NCI-H2196 treated with DMSO at 0.1 percent for 48 hours (cell line): ENCODE results near the gene ICE1.
"Not testable (repeated sequence)": the region's sequence is repeated elsewhere in the genome, so short reads cannot be mapped to it uniquely, and the experiment has no call there.

Experiments
- DNase-seq: peaks from one replicate; lab custom pipeline; 2025; ENCODE audit not compliant: unreplicated experiment; lab: John Stamatoyannopoulos, UW

Gene ICE1, protein sequence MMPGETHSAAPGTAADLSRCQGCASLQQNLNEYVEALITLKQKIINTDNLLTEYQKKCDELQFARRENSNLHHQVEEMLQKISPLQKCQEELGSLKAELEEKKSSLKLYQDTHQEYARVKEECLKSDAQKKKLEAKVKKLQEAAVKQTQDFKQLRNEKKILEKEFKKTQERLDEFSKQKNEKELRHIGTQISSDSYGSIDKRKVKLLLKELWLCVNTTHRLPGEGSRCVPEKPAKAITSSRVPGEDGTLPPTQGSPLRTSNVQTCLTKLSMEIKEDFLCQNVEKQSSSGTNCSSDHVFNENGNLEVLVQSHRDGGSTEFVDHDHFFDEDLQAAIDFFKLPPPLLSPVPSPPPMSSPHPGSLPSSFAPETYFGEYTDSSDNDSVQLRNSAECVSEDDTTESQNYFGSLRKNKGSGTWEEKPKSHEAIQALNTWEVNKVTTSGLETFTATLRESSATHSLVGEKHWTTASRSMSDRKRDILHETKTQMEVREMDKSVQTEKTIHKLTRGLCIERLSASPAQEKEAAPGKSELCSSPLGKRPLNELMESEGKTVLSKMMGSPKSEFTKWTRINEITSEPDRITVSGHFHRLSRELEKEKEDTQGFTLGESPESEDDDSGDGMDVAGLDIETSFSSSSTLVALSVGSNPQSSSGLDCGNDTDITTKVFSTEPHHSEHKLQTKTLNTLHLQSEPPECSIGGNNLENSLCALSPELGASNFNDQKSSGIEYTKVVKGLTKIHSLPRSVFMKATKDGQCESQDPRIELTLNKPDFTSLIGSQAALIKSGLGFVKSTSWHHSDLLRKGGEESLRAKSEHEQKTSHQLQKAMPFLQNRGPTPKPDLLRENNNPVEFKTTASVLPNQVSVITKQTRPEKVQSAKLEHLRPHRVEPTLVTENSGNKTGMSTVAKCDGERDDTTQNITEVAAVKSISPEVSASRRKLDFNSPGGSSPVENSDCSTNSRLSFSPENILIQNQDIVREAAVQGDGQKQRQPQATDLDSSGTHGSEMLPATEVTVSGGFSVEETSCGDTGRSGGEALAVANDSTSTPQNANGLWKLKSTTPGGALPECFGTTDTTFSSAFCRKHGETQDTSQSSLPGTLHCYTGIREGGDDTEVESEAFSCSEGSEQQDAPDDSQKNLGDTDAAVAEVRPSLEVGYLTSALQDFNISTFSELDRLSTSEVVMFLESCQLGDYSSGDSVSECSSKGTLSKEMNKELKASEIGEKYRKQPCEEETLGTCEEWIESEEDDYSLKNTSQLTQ (N-terminal part only)

DNA sequence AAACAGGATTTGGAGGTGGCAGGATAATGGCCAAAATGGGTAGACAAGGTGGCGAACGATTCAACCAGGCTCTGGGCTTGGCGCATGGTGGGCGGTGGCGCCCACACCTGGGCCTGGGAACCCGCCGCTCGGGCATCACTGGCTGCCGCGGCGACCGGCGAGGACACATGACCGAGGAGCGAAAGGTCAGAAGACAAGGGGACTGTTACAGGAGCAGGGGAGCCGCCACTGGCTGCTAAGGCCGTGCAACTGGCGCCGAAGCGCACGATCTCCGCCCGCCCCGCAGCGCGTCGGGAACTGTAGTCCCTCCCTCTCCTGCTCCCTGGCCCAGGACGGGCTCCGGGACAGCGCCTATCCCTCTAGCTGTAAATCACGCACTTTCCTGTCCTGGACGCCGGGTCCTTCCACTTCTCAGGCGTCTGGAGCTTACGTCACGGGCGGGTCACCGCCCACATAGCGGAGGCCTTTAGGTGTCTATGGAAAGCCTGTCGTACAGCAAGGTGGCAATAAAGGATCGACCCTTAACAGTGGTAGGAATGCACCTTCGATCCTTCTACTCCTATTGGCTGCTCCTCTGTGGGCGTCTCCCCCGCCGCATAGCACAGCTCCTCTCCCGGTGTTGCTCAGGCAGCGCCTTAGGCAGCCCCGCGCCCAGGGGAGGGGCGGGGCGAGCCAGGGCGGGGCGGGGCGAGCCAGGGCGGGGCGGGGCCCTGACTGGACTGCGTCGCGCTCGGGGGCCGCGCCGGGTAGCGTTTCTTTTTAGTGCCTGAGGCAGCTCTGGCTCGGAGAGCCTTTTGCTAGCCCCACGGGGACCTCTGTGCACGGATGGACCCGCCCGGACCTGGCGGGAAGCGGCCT, at the start of gene ICE1:
TSS of gene ICE1 (plus strand) at position 717 of the 858 bp plus-strand sequence. CDS start 239 bp downstream, outside the sequence.
- DNase-seq: peak; percentile 98

DNA sequence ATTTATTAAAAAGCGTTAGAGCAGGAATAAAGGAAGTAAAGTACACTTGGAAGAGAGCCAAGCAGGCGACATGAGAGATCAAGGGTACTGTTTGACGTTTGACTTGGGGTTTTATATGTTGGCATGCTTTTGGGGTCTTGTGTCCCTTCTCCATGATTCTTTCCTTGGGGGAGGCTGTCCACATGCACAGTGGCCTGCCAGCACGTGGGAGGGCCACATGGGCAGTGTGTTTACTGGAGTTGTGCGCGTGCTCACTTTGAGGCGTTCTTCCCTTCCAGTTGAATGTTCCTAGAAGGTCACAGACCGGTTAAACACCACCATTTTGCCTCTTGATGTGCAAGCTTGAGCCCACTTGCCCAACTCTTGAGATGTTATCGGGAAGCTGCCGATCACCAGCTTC, 49.5 kb upstream of the ICE1 start:
- no peak for DNase-seq

DNA sequence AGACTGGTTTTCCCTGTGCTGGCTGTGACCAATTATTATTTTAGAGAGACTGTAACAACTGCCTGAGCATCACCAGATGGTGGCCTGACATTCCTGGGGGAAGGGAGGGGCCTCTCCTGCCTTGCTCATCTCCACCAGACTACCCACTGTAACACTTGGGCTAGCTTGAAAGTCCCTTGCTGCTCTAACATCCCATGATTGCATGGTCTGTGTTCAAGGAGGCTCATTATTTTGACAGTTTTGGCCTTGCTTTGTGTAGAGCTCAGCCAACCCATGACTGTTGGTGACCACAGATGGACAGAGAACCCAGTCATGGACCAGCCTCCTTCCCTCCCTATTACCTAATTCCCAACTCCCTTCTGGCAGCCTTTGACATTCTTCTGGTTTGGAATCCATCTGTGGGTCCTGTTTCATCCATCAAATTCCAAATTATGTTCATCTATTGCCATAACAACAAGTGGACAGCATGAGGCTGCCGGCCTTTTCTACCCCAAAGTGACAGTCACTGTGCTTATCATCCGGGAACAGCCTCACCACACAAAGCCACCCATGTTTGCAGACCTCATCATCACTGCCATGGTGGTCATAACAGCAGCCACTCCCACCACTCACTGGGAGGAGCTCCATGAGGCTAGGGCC, 49.0 kb upstream of the ICE1 start:
- no peak for DNase-seq

DNA sequence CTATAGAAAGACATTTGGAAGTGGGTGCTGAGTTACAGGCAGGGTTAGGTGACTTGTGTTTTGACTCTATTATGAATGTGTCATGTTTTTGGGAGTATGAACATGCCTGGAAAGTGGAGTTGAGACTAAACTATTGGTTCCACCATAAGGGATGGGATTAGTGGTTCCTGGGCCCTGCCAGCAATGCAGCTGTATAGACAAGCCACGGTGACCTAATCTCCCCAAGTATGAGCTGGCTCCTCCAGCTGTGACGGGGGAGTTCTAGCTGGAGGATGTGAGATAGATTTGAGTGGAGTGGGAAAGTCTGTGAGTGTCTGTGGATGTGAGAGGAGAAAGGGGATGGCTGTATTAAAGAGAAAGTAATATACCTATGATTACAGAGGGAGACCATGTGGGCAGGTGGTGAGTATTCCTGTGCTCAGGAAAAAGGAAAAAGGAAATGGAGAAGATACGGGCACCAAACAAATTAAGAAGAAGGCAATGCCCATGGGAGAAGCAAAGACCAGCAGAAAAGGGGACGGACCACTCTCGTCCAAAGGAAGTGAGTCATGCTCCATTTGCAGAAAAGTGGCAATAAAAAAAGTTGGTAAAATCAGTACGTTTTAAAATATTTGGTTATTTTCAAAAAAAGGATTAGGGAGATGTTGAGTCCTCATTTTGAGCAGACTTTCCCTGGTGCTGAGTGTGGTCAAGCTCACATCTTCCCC, 48.3 kb upstream of the ICE1 start:
- DNase-seq: no peak

- DNase-seq: no peak
Observed at GRCh38 chr5:5377780-5378179, 44.7 kb upstream of the ICE1 start.

GRCh38 chr5:5378531-5378930, 43.9 kb upstream of the ICE1 start:
- DNase-seq: no peak

DNA sequence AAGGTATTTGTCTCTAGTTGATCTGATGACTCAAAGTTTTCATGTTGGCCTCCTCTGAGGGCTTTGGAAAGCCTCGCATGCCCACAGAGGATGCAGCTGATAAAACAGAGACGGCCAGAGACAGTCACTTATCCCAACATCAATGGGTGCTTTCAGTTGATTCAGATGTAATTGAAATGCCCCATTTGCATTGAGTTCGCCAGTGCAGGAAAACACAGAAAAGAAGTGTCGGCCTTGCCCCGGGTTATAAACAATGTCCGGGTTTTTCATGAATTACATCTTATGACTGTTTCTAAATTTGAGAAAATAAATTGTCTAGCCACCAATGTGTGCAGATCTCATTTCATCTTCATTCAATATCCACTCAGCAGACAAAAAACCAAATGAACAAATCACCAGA, 42.2 kb upstream of the ICE1 start:
- no peak for DNase-seq

DNA sequence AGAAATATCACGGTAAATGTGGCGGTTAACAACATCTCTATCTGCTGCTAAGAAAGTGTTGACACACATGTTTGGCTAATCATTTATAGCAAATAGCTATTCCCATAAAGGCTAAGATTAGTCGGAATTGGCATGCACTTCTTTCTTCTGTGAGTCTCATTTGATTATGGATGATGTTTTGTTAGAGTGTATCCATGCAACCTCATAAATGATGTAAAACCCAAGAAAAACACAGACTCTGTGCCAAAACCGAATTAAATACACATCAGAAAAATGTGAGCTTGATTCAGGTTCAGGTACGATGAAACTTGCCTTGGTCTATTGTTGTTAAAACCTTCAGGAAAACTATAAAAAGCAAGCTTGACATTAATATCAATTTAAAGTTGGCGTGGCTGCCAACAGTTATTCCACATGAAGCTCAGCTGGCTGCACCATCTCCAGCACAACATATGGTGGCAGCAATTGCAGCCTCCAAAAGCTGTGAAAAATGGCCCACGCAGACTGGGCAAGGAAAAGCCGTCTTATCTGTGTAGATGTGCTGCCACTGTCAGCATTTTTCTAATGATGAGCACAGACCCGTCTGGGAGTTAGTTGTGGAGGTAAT, 41.1 kb upstream of the ICE1 start:
- DNase-seq: no peak

GRCh38 chr5:5383461-5383860, 39.0 kb upstream of the ICE1 start:
- no peak for DNase-seq

GRCh38 chr5:5384660-5385330, 37.7 kb upstream of the ICE1 start:
- DNase-seq: no peak

DNA sequence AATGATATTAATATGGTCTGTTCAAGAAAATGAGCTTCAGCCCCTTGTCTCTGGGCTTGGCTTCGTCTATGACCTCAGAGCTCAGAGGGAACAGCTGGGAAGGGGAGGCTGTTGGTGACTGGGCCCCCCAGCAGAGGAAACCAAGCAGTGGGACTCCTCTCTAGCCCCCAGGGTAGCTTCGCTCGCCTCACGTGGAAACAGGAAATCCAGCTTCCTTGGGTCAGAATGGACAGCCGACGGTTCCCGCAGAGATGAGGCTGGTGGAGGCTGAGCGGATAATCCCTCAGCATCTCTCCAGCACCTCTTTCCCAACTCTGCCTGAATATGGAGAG, 37.2 kb upstream of the ICE1 start:
- DNase-seq: no peak

DNA sequence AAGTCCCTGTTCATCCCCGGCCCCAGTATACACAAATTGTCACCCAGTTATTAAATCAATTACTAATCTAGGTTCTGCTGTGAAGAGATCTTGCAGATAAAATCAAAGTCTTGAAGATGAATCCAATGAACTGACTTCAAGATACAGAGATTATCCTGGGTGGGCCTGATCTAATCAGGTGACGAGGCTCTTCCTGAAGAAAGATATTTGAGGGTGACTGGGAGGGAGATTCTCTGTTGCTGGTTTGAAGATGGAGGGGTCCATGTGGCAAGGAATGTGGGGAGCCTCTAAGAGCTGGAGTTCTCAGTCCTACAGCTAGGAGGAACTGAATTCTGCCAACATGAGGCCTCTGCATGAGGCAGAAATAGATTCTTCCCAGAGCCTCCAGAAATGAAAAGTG, 36.1 kb upstream of the ICE1 start:
- DNase-seq: no peak

DNA sequence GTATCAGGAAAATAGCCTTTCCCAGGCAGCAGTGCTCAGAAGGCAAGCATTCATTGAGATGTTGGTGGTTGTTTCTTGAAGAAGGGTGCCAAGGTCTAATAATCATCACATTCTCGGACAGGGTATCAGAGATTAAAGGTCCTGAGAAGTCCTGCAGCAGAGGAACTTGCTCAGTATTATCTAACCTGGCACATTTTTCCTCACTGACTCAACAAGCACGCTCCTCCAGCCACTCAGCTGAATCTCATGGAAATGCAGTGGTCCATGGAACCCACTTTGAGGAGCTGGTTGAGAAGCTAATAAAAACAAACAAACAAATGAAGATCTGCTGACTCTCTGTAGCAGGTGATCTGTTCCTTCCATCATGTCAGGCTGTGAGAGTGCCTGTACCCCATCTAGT, 35.3 kb upstream of the ICE1 start:
- no peak for DNase-seq

DNA sequence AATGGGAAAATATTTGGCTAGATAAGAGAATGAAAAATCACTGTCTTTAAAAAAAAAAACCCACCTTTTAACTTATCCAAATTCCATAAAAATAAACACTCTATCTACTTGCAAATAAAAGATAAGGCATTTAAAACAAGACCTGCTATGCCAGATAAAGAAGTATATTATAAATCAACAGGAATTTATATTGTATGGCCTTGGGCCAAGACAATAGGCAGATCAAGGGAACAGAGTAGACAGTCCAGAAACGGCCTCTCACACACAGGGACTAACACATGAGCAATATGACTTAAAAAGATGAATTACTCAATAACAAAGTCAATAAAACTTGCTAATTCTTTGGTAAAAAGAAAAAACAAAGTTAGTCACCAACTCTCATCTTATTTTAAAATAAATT, 34.7 kb upstream of the ICE1 start:
- DNase-seq: no peak

DNA sequence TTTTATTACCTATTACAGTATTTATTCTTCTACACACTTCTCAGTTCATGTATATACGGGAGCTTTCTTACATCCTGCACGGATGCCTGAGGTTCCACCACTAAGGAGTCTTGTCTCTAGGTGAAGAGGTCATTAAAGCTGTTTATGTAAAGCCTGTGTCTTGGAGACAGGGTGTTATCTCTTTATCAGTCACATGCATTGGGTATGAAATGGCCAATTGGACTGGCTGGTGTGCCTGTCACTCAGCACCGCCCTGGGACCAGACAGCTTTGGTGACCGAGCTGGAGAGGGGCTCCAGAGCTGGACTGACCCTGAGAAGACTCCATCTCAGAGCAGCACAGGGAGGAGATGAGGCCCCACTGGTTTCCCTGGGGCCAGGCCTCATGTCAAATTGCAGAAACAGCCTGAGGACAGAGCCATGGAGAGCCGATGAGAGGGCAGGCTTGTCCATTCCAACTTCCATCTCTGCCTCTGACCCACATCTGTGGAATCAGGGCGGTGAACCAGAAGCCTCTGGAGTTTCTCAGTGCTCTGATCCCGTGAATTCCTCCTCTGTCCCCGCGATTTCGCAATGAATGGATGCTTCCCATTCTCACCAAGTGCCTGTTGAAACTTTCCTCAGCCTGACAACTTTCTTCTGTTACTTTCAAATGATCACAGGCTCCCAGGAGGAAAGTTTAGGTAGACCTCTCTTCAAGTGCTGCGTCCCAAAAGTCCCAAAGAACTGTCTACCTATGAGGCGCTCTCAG, 32.2 kb upstream of the ICE1 start:
- DNase-seq: not testable (repeated sequence)

- DNase-seq: not testable (repeated sequence)
Observed at GRCh38 chr5:5392504-5392903, 30.0 kb upstream of the ICE1 start.

GRCh38 chr5:5394384-5394986, 28.0 kb upstream of the ICE1 start:
- DNase-seq: not testable (repeated sequence)
